Measurements from ENCODE around the gene PPL. TPM values are rescaled to one million over a fixed set of nuclear protein-coding genes. Genes with fewer than 3 reads are reported as not detected.

Gene PPL
- total and polyA plus RNA-seq, 2 of the 13 experiments (the other 11 are each of a cell fraction or from before 2014, with no cell fraction given): 5.7 to 6.6 TPM

DNA sequence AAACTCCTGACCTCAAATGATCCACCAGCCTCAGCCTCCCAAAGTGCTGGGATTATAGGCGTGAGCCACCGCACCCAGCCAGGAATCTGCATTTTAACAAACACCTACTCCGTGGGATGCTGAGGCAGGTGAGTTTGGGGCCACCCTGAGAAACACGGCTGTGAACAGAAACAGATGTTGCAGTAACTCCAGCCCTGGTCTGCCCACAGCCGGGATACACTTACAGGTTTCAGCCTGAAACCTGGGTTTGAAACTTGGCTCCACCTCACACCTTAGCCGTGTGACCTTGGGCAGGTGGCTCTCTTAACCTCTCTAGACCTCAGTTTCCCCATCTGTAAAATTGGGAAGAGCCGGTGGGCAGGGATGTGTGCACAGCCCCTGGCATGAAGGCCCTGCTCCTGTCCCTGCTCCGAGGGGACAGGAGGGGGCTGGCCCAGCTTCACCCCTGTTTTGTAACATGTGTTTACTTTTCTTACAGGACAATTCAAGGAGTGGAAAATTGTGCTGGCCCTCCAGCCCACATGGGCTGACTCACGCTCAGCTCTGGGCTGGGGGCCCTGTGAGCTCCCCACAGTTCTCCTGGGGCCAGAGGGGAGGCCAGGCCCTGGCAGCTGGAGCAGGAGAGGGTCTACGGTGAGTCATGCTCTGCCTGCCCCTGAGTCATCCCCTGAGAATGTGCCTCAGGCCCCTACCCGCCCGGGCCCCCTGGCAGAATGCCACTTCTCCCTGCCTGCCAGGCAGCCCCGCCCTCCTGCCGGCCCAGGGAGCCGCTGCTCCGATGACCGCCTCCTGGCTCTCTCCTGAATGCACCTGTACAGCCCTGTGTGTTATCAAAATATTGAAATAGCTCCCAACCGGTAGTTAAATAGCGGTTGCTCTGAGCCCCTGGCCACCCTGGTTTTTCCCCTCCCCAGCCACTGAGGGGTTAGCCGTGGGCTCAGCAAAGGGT, 7.7 kb upstream of the PPL start (continued):
- TF ChIP-seq, protein P1, sequence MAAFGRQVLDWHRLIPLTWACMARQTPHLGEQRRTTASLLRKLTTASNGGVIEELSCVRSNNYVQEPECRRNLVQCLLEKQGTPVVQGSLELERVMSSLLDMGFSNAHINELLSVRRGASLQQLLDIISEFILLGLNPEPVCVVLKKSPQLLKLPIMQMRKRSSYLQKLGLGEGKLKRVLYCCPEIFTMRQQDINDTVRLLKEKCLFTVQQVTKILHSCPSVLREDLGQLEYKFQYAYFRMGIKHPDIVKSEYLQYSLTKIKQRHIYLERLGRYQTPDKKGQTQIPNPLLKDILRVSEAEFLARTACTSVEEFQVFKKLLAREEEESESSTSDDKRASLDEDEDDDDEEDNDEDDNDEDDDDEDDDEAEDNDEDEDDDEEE (CRISPR knock-in tag; IDR thresholded peaks at IDR 0.05): no peak
- TF ChIP-seq NFE2L1 (CRISPR knock-in tag; IDR thresholded peaks at IDR 0.05; ENCODE audit: borderline replicate concordance): no peak
- TF ChIP-seq ZC3H13 (CRISPR knock-in tag; IDR thresholded peaks at IDR 0.05): no peak
- no peak for TF ChIP-seq ZNF577 (CRISPR knock-in tag; IDR thresholded peaks at IDR 0.05; ENCODE audit: borderline replicate concordance, low read depth)
- TF ChIP-seq NR2F6 (IDR thresholded peaks at IDR 0.05): peak; percentile 65; the same call in 1 of the 2 replicates
- peak; percentile 83 for TF ChIP-seq NR2F6 (CRISPR knock-in tag; IDR thresholded peaks at IDR 0.05)
- no peak; the same call in 1 of the 2 replicates for TF ChIP-seq ZNF460 (CRISPR knock-in tag; IDR thresholded peaks at IDR 0.05; ENCODE audit: borderline replicate concordance)
- TF ChIP-seq MAFK (conservative IDR thresholded peaks at IDR 0.05 in 1 of 2, IDR thresholded peaks at IDR 0.05 in 1 of 2; ENCODE audit: low read length in 2 of 2): peak; percentile 26 to 49; a peak in 3 of 4 replicates
- TF ChIP-seq, protein P2, sequence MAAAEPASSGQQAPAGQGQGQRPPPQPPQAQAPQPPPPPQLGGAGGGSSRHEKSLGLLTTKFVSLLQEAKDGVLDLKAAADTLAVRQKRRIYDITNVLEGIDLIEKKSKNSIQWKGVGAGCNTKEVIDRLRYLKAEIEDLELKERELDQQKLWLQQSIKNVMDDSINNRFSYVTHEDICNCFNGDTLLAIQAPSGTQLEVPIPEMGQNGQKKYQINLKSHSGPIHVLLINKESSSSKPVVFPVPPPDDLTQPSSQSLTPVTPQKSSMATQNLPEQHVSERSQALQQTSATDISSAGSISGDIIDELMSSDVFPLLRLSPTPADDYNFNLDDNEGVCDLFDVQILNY (CRISPR knock-in tag; conservative IDR thresholded peaks at IDR 0.05): no peak
- no peak for TF ChIP-seq SSRP1 (CRISPR knock-in tag; IDR thresholded peaks at IDR 0.05)
- TF ChIP-seq ZNF747 (CRISPR knock-in tag; IDR thresholded peaks at IDR 0.05; ENCODE audit: borderline replicate concordance): no peak
- no peak for TF ChIP-seq ZNF33B (CRISPR knock-in tag; IDR thresholded peaks at IDR 0.05)
- peak; percentile 80 to 84 for TF ChIP-seq EP300 (IDR thresholded peaks at IDR 0.05; ENCODE audit: low read depth in 2 of 2, low read length in 2 of 2)
- TF ChIP-seq EP300 (CRISPR knock-in tag; IDR thresholded peaks at IDR 0.05; ENCODE audit: borderline replicate concordance): peak; percentile 84; the same call in 1 of the 2 replicates
- TF ChIP-seq TEAD3 (CRISPR knock-in tag; optimal IDR thresholded peaks at IDR 0.05; ENCODE audit: borderline replicate concordance): peak; percentile 98
- TF ChIP-seq, protein P3, sequence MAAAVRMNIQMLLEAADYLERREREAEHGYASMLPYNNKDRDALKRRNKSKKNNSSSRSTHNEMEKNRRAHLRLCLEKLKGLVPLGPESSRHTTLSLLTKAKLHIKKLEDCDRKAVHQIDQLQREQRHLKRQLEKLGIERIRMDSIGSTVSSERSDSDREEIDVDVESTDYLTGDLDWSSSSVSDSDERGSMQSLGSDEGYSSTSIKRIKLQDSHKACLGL (CRISPR knock-in tag; IDR thresholded peaks at IDR 0.05): peak; percentile 63; the same call in 1 of the 2 replicates
- TF ChIP-seq POLR2A (IDR thresholded peaks at IDR 0.05; ENCODE audit: insufficient read depth in 1 of 2, low read depth in 2 of 2, low read length in 2 of 2): peak in 1 of 2 experiments; percentile 56; a peak in 2 of 4 replicates
- TF ChIP-seq, protein P4, sequence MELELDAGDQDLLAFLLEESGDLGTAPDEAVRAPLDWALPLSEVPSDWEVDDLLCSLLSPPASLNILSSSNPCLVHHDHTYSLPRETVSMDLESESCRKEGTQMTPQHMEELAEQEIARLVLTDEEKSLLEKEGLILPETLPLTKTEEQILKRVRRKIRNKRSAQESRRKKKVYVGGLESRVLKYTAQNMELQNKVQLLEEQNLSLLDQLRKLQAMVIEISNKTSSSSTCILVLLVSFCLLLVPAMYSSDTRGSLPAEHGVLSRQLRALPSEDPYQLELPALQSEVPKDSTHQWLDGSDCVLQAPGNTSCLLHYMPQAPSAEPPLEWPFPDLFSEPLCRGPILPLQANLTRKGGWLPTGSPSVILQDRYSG (CRISPR knock-in tag; IDR thresholded peaks at IDR 0.05): no peak
- TF ChIP-seq GZF1 (CRISPR knock-in tag; IDR thresholded peaks at IDR 0.05): no peak
- TF ChIP-seq KLF11 (CRISPR knock-in tag; IDR thresholded peaks at IDR 0.05): no peak
- TF ChIP-seq, protein P5, sequence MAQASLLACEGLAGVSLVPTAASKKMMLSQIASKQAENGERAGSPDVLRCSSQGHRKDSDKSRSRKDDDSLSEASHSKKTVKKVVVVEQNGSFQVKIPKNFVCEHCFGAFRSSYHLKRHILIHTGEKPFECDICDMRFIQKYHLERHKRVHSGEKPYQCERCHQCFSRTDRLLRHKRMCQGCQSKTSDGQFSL (CRISPR knock-in tag; IDR thresholded peaks at IDR 0.05): no peak
- TF ChIP-seq, protein P6, sequence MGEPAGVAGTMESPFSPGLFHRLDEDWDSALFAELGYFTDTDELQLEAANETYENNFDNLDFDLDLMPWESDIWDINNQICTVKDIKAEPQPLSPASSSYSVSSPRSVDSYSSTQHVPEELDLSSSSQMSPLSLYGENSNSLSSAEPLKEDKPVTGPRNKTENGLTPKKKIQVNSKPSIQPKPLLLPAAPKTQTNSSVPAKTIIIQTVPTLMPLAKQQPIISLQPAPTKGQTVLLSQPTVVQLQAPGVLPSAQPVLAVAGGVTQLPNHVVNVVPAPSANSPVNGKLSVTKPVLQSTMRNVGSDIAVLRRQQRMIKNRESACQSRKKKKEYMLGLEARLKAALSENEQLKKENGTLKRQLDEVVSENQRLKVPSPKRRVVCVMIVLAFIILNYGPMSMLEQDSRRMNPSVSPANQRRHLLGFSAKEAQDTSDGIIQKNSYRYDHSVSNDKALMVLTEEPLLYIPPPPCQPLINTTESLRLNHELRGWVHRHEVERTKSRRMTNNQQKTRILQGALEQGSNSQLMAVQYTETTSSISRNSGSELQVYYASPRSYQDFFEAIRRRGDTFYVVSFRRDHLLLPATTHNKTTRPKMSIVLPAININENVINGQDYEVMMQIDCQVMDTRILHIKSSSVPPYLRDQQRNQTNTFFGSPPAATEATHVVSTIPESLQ (CRISPR knock-in tag; conservative IDR thresholded peaks at IDR 0.05): no peak
- TF ChIP-seq ZNF230 (CRISPR knock-in tag; IDR thresholded peaks at IDR 0.05): no peak
- peak; percentile 77 for TF ChIP-seq BCL6 (CRISPR knock-in tag; IDR thresholded peaks at IDR 0.05)
- TF ChIP-seq ZNF367 (CRISPR knock-in tag; IDR thresholded peaks at IDR 0.05; ENCODE audit: borderline replicate concordance): no peak

All from HepG2 (cell line).